ENCODE results near the gene TNFAIP6.

- TF ChIP-seq TAF1 (IDR thresholded peaks at IDR 0.05; ENCODE audit: borderline replicate concordance, insufficient read depth, low read length): no peak
- no peak for TF ChIP-seq POLR2AphosphoS5 (IDR thresholded peaks at IDR 0.05; ENCODE audit: low read depth, low read length)
- TF ChIP-seq REST (IDR thresholded peaks at IDR 0.05; ENCODE audit: insufficient read depth in 1 of 2, low read depth in 2 of 2, low read length in 2 of 2): no peak
These were observed 9.5 kb upstream of the TNFAIP6 start for GRCh38 chr2:151347906-151348305.

All from PFSK-1 (cell line).